Activated T-cell treated with anti-CD3 and anti-CD28 coated beads, Interleukin-2, amount 50 U/mL, for 24 hours (primary cell): ENCODE results near the gene PRLH.

Source experiments
- DNase-seq: peaks from one replicate; pipeline ENCODE4 v3.0.0-alpha.2; 2020
- H3K27ac Mint-ChIP-seq: 2 replicates; pipeline ENCODE4 v1.8.0; 2020; ENCODE audit warnings: mild to moderate bottlenecking, mixed read lengths
- H3K27me3 Mint-ChIP-seq: 2 replicates; pipeline ENCODE4 v1.8.0; 2020; ENCODE audit warnings: mixed read lengths
- H3K36me3 Mint-ChIP-seq: 2 replicates; pipeline ENCODE4 v1.8.0; 2020; ENCODE audit warnings: low read depth, mixed read lengths
- H3K4me1 Mint-ChIP-seq: 2 replicates; pipeline ENCODE4 v1.8.0; 2020; ENCODE audit warnings: low read depth, mixed read lengths
- H3K4me3 Mint-ChIP-seq: 2 replicates; pipeline ENCODE4 v1.8.0; 2020; ENCODE audit warnings: mild to moderate bottlenecking, moderate library complexity, mixed read lengths
- H3K9me3 Mint-ChIP-seq: 2 replicates; pipeline ENCODE4 v1.8.0; 2020; ENCODE audit warnings: mixed read lengths

The PRLH gene

GRCh38 chr2:237566401-237567235 lies at the start of gene PRLH:
Gene PRLH, plus strand, starts transcription at chr2:237566574. Its CDS starts 0 bp downstream, at chr2:237566574.
- peaks cover 4% of the 10 kb centered on the region for H3K27me3 Mint-ChIP-seq
- no peak within 1 kb of the TSS for H3K4me3 Mint-ChIP-seq
- no peaks in the 10 kb centered on the region for H3K36me3 Mint-ChIP-seq
- DNase-seq: no peak
- H3K4me1 Mint-ChIP-seq: peaks cover under 1% of the 10 kb centered on the region
- H3K9me3 Mint-ChIP-seq: no peaks in the 10 kb centered on the region
- no peak within 1 kb of the TSS for H3K27ac Mint-ChIP-seq

DNA sequence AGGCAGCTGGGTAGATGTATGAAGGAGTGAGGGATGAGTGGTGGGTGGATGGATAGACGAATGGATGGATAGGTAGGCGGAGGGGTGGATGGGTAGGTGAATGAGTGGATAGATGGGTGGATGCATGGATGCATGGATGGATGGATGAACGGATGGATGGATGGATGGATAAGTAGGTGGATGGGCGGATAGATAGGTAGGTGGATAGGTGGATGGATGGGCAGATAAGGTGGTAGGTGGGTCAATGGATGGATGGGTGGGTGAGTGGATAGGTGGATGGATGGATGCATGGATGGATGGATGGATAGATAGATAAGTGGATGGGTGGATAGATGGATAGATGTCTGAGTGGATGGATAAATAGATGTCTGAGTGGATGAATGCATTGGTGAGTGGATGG lies 49.2 kb upstream of the PRLH start:
- H3K9me3 Mint-ChIP-seq: no peaks in the 10 kb centered on the region
- H3K36me3 Mint-ChIP-seq: no peaks in the 10 kb centered on the region
- no peaks in the 10 kb centered on the region for H3K27me3 Mint-ChIP-seq
- H3K4me1 Mint-ChIP-seq: no peaks in the 10 kb centered on the region
- no peak overlapping the region for H3K4me3 Mint-ChIP-seq
- DNase-seq: no peak
- H3K27ac Mint-ChIP-seq: no peak overlapping the region

GRCh38 chr2:237517990-237518389 lies 48.4 kb upstream of the PRLH start:
- Mint-ChIP-seq H3K9me3 (no peaks in the 10 kb centered on the region), H3K27me3 (no peaks in the 10 kb centered on the region), H3K27ac (no peak overlapping the region), H3K4me3 (no peak overlapping the region), H3K36me3 (no peaks in the 10 kb centered on the region), H3K4me1 (no peaks in the 10 kb centered on the region)
- DNase-seq: no peak

DNA sequence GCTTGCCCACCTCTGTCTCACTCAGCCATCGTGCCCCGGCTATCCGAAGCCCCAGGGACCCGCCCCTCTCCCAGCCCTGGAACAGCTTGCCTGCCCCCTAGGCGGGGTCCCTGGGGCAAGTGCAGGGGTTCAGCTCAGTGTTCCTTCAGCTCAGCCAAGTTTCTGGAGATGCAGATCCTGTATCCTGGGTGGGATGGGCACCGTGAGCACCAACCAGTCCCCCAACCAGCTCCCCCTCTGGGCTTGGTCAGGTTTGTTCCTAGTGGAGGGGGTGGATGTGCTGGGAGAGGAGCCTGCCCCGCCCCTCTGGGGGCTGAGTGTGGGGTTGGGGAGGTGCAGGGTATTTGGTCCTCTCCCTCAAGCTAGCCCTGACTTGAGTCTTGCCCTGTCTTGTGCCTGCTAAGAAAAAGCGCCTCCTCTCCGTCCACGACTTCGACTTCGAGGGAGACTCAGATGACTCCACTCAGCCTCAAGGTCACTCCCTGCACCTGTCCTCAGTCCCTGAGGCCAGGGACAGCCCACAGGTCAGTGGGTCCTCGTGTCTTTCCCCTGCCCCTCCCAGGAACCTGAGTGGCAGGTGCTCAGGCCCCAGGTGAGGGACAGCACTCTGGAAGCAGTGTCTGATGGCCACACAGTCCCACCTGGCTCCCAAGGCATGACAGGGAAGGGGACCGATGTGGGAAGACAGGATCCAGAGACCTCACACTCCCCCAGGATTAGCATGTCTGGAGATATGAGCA lies 46.7 kb upstream of the PRLH start:
- Mint-ChIP-seq H3K27me3 (no peaks in the 10 kb centered on the region), H3K36me3 (no peaks in the 10 kb centered on the region), H3K4me3 (no peak overlapping the region), H3K9me3 (no peaks in the 10 kb centered on the region), H3K27ac (no peak overlapping the region), H3K4me1 (no peaks in the 10 kb centered on the region)
- no peak for DNase-seq

DNA sequence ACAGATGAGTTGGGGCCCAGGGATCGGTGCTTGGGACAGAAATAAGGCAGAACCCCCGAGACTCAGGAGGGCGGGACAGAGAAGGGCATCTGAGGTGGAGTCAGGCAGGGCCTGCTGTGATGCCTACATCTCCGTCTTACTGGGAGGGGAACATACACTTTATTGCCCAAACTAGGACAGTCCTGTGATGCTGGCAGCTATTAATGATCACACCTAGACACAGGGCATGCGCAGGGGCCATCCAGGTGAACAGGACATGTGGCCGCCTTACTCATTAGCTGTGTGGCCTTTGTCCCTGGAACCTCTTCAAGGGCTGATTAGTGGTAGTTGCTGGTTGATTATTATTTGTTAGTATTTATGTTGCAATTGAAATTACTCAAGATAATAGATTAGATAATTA lies 46.1 kb upstream of the PRLH start:
- DNase-seq: no peak
- no peaks in the 10 kb centered on the region for H3K36me3 Mint-ChIP-seq
- no peak overlapping the region for H3K27ac Mint-ChIP-seq
- H3K4me1 Mint-ChIP-seq: no peaks in the 10 kb centered on the region
- no peaks in the 10 kb centered on the region for H3K9me3 Mint-ChIP-seq
- H3K4me3 Mint-ChIP-seq: no peak overlapping the region
- no peaks in the 10 kb centered on the region for H3K27me3 Mint-ChIP-seq

DNA sequence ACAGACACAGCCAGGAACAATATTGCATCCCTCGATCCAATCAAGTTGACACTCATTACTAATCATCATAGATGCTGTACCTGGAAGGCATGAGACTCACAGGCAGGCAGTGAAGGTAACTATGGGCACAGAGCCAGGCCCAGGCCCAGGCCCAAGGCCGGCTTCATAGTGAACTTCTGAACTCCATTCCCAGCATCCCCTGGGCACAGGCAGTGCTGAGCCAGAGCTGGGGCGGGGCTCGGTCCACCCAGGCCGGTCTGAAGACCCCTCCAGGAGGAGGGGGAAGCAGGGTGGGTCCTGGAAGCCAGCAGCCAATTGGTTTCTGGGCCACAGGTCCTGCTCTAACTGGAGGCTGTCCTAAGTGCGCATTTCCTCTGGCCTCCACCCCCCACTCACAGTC lies 41.7 kb upstream of the PRLH start:
- Mint-ChIP-seq H3K36me3 (no peaks in the 10 kb centered on the region), H3K27ac (no peak overlapping the region), H3K4me3 (no peak overlapping the region), H3K9me3 (no peaks in the 10 kb centered on the region), H3K4me1 (no peaks in the 10 kb centered on the region), H3K27me3 (no peaks in the 10 kb centered on the region)
- no peak for DNase-seq

DNA sequence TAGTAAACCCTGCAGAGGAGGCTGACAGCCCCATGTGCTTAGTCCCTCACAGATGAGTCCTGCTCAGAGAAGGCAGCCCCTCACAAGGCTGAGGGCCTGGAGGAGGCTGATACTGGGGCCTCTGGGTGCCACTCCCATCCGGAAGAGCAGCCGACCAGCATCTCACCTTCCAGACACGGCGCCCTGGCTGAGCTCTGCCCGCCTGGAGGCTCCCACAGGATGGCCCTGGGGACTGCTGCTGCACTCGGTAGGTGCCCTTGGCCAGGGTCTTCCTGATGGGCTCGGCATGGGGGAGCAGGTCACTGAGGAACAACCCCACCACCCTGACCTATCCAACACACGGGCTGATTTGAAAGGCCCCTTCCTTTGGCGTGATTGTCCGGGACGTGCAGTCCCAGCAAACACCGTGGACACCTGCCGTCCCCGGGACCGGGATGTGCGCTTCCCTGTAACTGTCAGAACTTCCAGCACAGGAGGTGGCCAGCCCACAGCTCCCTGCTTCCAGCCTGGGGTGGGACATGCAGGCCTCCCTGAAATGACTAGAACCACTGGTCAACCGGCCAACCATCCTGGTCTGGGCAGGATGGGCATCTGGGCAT lies 40.7 kb upstream of the PRLH start:
- Mint-ChIP-seq H3K36me3 (no peaks in the 10 kb centered on the region), H3K9me3 (no peaks in the 10 kb centered on the region), H3K4me1 (no peaks in the 10 kb centered on the region), H3K27me3 (no peaks in the 10 kb centered on the region), H3K4me3 (no peak overlapping the region), H3K27ac (no peak overlapping the region)
- no peak for DNase-seq

DNA sequence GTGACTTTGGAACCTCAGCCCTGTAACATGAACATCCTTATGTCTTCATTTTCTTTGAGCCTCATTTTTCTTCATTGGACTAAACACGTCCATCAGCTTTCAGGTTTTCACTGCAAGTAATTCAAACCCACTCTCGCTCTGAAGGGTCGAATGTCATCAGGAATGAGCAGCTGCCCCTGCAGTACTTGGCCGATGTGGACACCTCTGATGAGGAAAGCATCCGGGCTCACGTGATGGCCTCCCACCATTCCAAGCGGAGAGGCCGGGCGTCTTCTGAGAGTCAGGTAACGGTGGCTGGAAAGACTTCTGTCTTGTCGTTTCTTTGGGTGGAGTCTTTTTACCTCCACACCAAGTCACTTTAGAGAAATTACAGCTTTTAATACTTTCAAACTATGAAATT lies 39.1 kb upstream of the PRLH start:
- H3K27me3 Mint-ChIP-seq: no peaks in the 10 kb centered on the region
- H3K4me1 Mint-ChIP-seq: no peaks in the 10 kb centered on the region
- no peaks in the 10 kb centered on the region for H3K36me3 Mint-ChIP-seq
- no peak overlapping the region for H3K27ac Mint-ChIP-seq
- DNase-seq: no peak
- H3K4me3 Mint-ChIP-seq: no peak overlapping the region
- H3K9me3 Mint-ChIP-seq: no peaks in the 10 kb centered on the region

- Mint-ChIP-seq H3K9me3 (no peaks in the 10 kb centered on the region), H3K27ac (no peak overlapping the region), H3K27me3 (no peaks in the 10 kb centered on the region), H3K4me3 (no peak overlapping the region), H3K4me1 (no peaks in the 10 kb centered on the region), H3K36me3 (no peaks in the 10 kb centered on the region)
- no peak for DNase-seq
Measured at GRCh38 chr2:237527766-237528165, 38.6 kb upstream of the PRLH start.

DNA sequence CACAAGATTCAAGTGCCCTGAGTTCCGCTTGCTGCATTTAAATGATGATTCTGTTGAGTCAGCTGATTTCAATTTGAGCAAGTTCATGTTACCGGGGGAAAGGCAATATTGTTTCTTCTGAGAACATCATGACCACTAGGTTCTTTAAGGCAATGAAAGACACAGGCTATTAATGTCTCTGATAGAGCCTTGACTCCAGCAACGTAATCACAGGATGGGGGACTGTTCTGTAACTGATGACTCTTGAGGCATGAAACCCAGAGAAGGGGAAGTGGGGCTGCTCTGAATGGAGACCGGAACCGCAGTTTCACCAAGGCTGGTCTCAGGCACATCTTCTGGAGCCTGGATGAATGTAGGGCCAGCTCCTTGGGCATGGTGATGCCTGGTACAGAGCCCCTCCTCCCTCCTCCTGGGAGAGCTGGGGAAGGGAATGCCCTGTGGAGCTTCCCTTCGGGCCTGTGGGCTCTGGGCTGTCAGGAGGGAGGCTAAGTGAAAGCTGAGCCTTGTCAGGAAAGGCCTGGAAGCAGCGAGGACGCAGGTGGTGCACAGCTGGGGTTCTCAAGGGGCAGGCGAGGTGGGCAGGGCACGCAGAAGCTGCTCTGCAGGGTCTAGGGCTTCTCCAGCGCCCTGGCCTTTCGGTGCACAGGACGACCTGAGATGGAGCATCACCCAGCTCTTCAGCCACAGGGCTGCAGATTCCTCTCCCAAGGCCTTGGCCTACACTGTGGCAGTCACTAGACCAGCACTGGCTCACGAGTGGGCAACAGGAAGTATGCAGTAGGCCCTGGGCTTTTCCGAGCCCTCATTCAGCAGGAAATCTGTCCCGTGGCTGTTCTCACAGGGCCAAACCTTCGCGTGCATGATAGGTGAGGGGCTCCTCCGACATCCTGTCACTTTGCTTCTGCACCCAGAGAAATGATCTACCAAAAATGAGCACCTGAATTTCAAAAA lies 36.6 kb upstream of the PRLH start:
- Mint-ChIP-seq H3K27me3 (no peaks in the 10 kb centered on the region), H3K4me3 (no peak overlapping the region), H3K27ac (no peak overlapping the region), H3K4me1 (no peaks in the 10 kb centered on the region), H3K36me3 (no peaks in the 10 kb centered on the region), H3K9me3 (no peaks in the 10 kb centered on the region)
- no peak for DNase-seq

DNA sequence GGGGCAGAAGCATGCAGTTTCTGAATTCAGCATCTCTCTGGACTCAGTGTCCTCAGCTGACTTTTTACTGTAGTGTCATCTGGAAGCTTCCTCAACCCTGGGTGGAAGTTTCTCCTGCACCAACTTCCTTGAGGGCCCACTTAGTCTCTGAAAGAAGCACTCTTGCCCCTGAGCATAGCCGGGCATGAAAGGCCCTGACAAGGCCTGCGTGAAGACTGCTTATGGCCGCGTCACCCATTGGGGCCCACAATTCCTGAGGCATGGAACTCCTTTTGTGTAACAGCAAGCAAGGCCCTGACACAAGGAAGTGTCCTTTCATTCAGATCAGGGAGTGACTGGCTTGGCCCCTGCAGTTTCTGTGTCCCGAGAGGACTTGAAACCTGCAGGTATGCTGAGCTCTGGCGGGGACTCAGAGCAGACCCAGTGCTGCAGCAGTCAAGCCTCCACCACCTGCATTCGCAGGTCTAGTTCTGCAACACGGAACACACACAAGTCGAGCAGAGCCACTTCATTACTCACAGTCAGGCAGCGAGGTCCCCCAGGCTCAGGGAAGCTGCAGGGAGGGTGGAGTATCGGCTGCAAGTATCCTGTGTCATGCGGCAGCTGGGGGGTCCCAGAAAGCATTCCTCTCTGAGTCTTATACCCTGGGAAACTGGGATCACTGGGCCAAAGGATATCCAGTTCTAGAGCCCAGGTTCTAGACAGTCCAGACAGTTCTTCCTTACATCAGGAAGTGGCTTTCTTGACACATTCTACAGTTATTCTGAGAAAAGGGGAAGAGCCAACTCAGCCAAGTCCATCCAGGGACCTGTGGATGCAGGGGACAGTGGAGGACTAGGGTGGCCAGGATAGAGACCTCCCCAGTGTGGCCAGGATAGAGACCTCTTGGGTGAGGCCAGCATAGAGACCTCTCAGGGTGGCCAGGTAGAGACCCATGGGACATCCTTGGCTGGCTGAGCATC lies 35.6 kb upstream of the PRLH start:
- H3K27me3 Mint-ChIP-seq: no peaks in the 10 kb centered on the region
- no peaks in the 10 kb centered on the region for H3K36me3 Mint-ChIP-seq
- no peak overlapping the region for H3K27ac Mint-ChIP-seq
- H3K4me1 Mint-ChIP-seq: no peaks in the 10 kb centered on the region
- no peak overlapping the region for H3K4me3 Mint-ChIP-seq
- no peak for DNase-seq
- H3K9me3 Mint-ChIP-seq: no peaks in the 10 kb centered on the region

- Mint-ChIP-seq H3K27me3 (no peaks in the 10 kb centered on the region), H3K4me1 (no peaks in the 10 kb centered on the region), H3K9me3 (no peaks in the 10 kb centered on the region), H3K27ac (no peak overlapping the region), H3K4me3 (no peak overlapping the region), H3K36me3 (no peaks in the 10 kb centered on the region)
- DNase-seq: no peak
Measured at GRCh38 chr2:237532160-237532559, 34.2 kb upstream of the PRLH start.

- H3K36me3 Mint-ChIP-seq: no peaks in the 10 kb centered on the region
- H3K27ac Mint-ChIP-seq: no peak overlapping the region
- DNase-seq: no peak
- H3K27me3 Mint-ChIP-seq: no peaks in the 10 kb centered on the region
- no peaks in the 10 kb centered on the region for H3K9me3 Mint-ChIP-seq
- no peaks in the 10 kb centered on the region for H3K4me1 Mint-ChIP-seq
- no peak overlapping the region for H3K4me3 Mint-ChIP-seq
Measured at GRCh38 chr2:237533668-237534161, 32.7 kb upstream of the PRLH start.
